SJSA1 (cell line): ENCODE measurements around the gene UQCRFS1. TPM values are rescaled to one million over a fixed set of nuclear protein-coding genes. Genes with fewer than 3 reads are reported as not detected.
A peak's percentile ranks its signal among the peaks of the same experiment; 100 is the strongest.
"Not testable (repeated sequence)": the region's sequence is repeated elsewhere in the genome, so short reads cannot be mapped to it uniquely, and the experiment has no call there.

Experiments
- DNase-seq, 2 experiments: peaks; one replicate each; pipeline ENCODE4 v3.0.0-alpha.2; 2015 to 2020; ENCODE audit warnings: low spot score in 2 of 2, low read depth in 1 of 2
- H3K27ac ChIP-seq: fragments of 250-450 bp; sonication (Bioruptor Pico); 2 replicates; pipeline ENCODE4 v1.5.1; 2020; ENCODE audit warnings: mild to moderate bottlenecking, moderate library complexity
- H3K27me3 ChIP-seq: fragments of 250-450 bp; sonication (Bioruptor Pico); replicated peaks from 2 replicates; pipeline ENCODE4 v1.5.1; 2020; ENCODE audit warnings: mild to moderate bottlenecking, moderate library complexity
- H3K36me3 ChIP-seq: fragments of 250-450 bp; sonication (Bioruptor Pico); 2 replicates; pipeline ENCODE4 v1.5.1; 2020; ENCODE audit warnings: mild to moderate bottlenecking
- H3K4me1 ChIP-seq: fragments of 250-450 bp; sonication (Bioruptor Pico); replicated peaks from 2 replicates; pipeline ENCODE4 v1.6.1; 2021; ENCODE audit warnings: mild to moderate bottlenecking
- H3K4me3 ChIP-seq: fragments of 250-450 bp; sonication (Bioruptor Pico); 2 replicates; pipeline ENCODE4 v1.5.1; 2020; ENCODE audit warnings: mild to moderate bottlenecking
- H3K9me3 ChIP-seq: fragments of 250-450 bp; sonication (Bioruptor Pico); replicated peaks from 2 replicates; pipeline ENCODE4 v1.5.1; 2020; ENCODE audit warnings: mild to moderate bottlenecking
- total RNA-seq: library from RNA; depleted of rRNA; stranded (reverse); fragments of >200 nt; shearing (Covaris generic); gene quantifications from 2 replicates; pipeline ENCODE4 v1.2.3, GENCODE V29; 2014; rRNA removed

The UQCRFS1 gene
- 41.5 and 50.4 TPM in 2 replicates for total RNA-seq

GRCh38 chr19:29212648-29213573 is at the start of gene UQCRFS1:
UQCRFS1 (minus strand) TSS chr19:29213151; CDS start chr19:29213118, 33 bp downstream.
- DNase-seq: peak; percentile 84 to 92
- peaks cover 10% of the 10 kb centered on the region for H3K4me1 ChIP-seq

GRCh38 chr19:29262085-29262484 is 49.1 kb upstream of the UQCRFS1 start:
- no peaks in the 10 kb centered on the region for H3K4me1 ChIP-seq
- no peak overlapping the region for H3K27ac ChIP-seq
- no peak for DNase-seq
- H3K4me3 ChIP-seq: no peak overlapping the region
- no peaks in the 10 kb centered on the region for H3K9me3 ChIP-seq
- H3K27me3 ChIP-seq: no peaks in the 10 kb centered on the region
- H3K36me3 ChIP-seq: no peaks in the 10 kb centered on the region

More at GRCh38 chr19:29212648-29213573, at the start of gene UQCRFS1:
- 0 out of 2 replicates have a peak, but pooled peaks cover 3% of the 10 kb centered on the region for H3K9me3 ChIP-seq
- peak within 1 kb of the TSS; percentile 97 for H3K4me3 ChIP-seq
- H3K27me3 ChIP-seq: 0 out of 2 replicates have a peak, but pooled peaks cover 5% of the 10 kb centered on the region
- peaks cover 26% of the 10 kb centered on the region for H3K36me3 ChIP-seq
- peak within 1 kb of the TSS; percentile 98 for H3K27ac ChIP-seq

- H3K4me3 ChIP-seq: no peak overlapping the region
- DNase-seq: no peak
- no peaks in the 10 kb centered on the region for H3K4me1 ChIP-seq
- H3K36me3 ChIP-seq: no peaks in the 10 kb centered on the region
- no peak overlapping the region for H3K27ac ChIP-seq
- no peaks in the 10 kb centered on the region for H3K27me3 ChIP-seq
- no peaks in the 10 kb centered on the region for H3K9me3 ChIP-seq
These were observed 47.7 kb upstream of the UQCRFS1 start for GRCh38 chr19:29260477-29261317.

- no peak for DNase-seq
- Histone ChIP-seq H3K36me3 (no peaks in the 10 kb centered on the region), H3K27me3 (no peaks in the 10 kb centered on the region), H3K27ac (no peak overlapping the region), H3K9me3 (no peaks in the 10 kb centered on the region), H3K4me3 (no peak overlapping the region), H3K4me1 (no peaks in the 10 kb centered on the region)
These were observed 46.9 kb upstream of the UQCRFS1 start for GRCh38 chr19:29259867-29260281.

- Histone ChIP-seq H3K9me3 (no peaks in the 10 kb centered on the region), H3K36me3 (no peaks in the 10 kb centered on the region), H3K4me1 (no peaks in the 10 kb centered on the region), H3K27me3 (no peaks in the 10 kb centered on the region), H3K27ac (no peak overlapping the region), H3K4me3 (no peak overlapping the region)
- DNase-seq: no peak
These were observed 46.2 kb upstream of the UQCRFS1 start for GRCh38 chr19:29259153-29259552.

- Histone ChIP-seq H3K27ac (no peak overlapping the region), H3K4me1 (no peaks in the 10 kb centered on the region), H3K27me3 (no peaks in the 10 kb centered on the region), H3K9me3 (no peaks in the 10 kb centered on the region), H3K36me3 (no peaks in the 10 kb centered on the region), H3K4me3 (no peak overlapping the region)
- DNase-seq: no peak
These were observed 43.6 kb upstream of the UQCRFS1 start for GRCh38 chr19:29256516-29256915.

GRCh38 chr19:29255912-29256311 is 43.0 kb upstream of the UQCRFS1 start:
- Histone ChIP-seq H3K9me3 (no peaks in the 10 kb centered on the region), H3K36me3 (no peaks in the 10 kb centered on the region), H3K4me1 (no peaks in the 10 kb centered on the region), H3K27me3 (no peaks in the 10 kb centered on the region), H3K4me3 (no peak overlapping the region), H3K27ac (no peak overlapping the region)
- no peak for DNase-seq

- no peak for DNase-seq
- H3K4me3 ChIP-seq: no peak overlapping the region
- H3K36me3 ChIP-seq: no peaks in the 10 kb centered on the region
- no peaks in the 10 kb centered on the region for H3K4me1 ChIP-seq
- H3K9me3 ChIP-seq: no peaks in the 10 kb centered on the region
- H3K27ac ChIP-seq: no peak overlapping the region
- no peaks in the 10 kb centered on the region for H3K27me3 ChIP-seq
These were observed 42.1 kb upstream of the UQCRFS1 start for GRCh38 chr19:29255006-29255405.

GRCh38 chr19:29249798-29250197 is 36.8 kb upstream of the UQCRFS1 start:
- H3K27me3 ChIP-seq, H3K4me3 ChIP-seq, H3K4me1 ChIP-seq, DNase-seq, H3K27ac ChIP-seq, H3K36me3 ChIP-seq, H3K9me3 ChIP-seq: not testable (repeated sequence)

- Histone ChIP-seq H3K4me1 (no peaks in the 10 kb centered on the region), H3K27ac (no peak overlapping the region), H3K36me3 (no peaks in the 10 kb centered on the region), H3K27me3 (no peaks in the 10 kb centered on the region), H3K9me3 (no peaks in the 10 kb centered on the region), H3K4me3 (no peak overlapping the region)
- DNase-seq: no peak
These were observed 35.4 kb upstream of the UQCRFS1 start for GRCh38 chr19:29248332-29248844.

- Histone ChIP-seq H3K27me3 (no peaks in the 10 kb centered on the region), H3K4me1 (no peaks in the 10 kb centered on the region), H3K9me3 (no peaks in the 10 kb centered on the region), H3K4me3 (no peak overlapping the region), H3K27ac (no peak overlapping the region), H3K36me3 (no peaks in the 10 kb centered on the region)
- DNase-seq: no peak
These were observed 34.9 kb upstream of the UQCRFS1 start for GRCh38 chr19:29247872-29248271.

GRCh38 chr19:29247471-29247870 is 34.5 kb upstream of the UQCRFS1 start:
- Histone ChIP-seq H3K9me3 (no peaks in the 10 kb centered on the region), H3K4me3 (no peak overlapping the region), H3K27ac (no peak overlapping the region), H3K4me1 (no peaks in the 10 kb centered on the region), H3K36me3 (no peaks in the 10 kb centered on the region), H3K27me3 (no peaks in the 10 kb centered on the region)
- no peak for DNase-seq

GRCh38 chr19:29247051-29247450 is 34.1 kb upstream of the UQCRFS1 start:
- no peak overlapping the region for H3K27ac ChIP-seq
- no peaks in the 10 kb centered on the region for H3K27me3 ChIP-seq
- H3K36me3 ChIP-seq: no peaks in the 10 kb centered on the region
- no peaks in the 10 kb centered on the region for H3K9me3 ChIP-seq
- H3K4me3 ChIP-seq: no peak overlapping the region
- DNase-seq: no peak
- no peaks in the 10 kb centered on the region for H3K4me1 ChIP-seq

GRCh38 chr19:29245215-29245614 is 32.3 kb upstream of the UQCRFS1 start:
- no peaks in the 10 kb centered on the region for H3K9me3 ChIP-seq
- H3K27ac ChIP-seq: no peak overlapping the region
- H3K27me3 ChIP-seq: no peaks in the 10 kb centered on the region
- no peak for DNase-seq
- no peaks in the 10 kb centered on the region for H3K4me1 ChIP-seq
- no peak overlapping the region for H3K4me3 ChIP-seq
- no peaks in the 10 kb centered on the region for H3K36me3 ChIP-seq
